Measurements from ENCODE around the gene SH2D7.

- TF ChIP-seq CTCF (IDR thresholded peaks at IDR 0.05): no peak
- no peak for TF ChIP-seq POLR2AphosphoS5 (IDR thresholded peaks at IDR 0.05)
Observed at GRCh38 chr15:78085928-78086327, 6.4 kb upstream of the SH2D7 start.
